ENCODE data around the gene LINGO3. TPM values are rescaled to one million over a fixed set of nuclear protein-coding genes. Genes with fewer than 3 reads are reported as not detected.

The LINGO3 gene
- total and polyA plus RNA-seq, 2 of the 8 experiments (the other 6 are each of a cell fraction or from before 2014, with no cell fraction given): 0.59 TPM; not detected in 1

- TF ChIP-seq SIRT6 (IDR thresholded peaks at IDR 0.05; ENCODE audit: low read length) (no peak), TCF12 (IDR thresholded peaks at IDR 0.05; ENCODE audit: low read depth, low read length) (no peak), JUND (IDR thresholded peaks at IDR 0.05; ENCODE audit: low read length) (no peak), RXRA (IDR thresholded peaks at IDR 0.05; ENCODE audit: insufficient read depth, low read depth, low read length) (no peak), KDM1A (IDR thresholded peaks at IDR 0.05; ENCODE audit: borderline replicate concordance, low read length) (no peak), POU5F1 (IDR thresholded peaks at IDR 0.05; ENCODE audit: low read depth, low read length) (no peak), POLR2AphosphoS5 (IDR thresholded peaks at IDR 0.05; ENCODE audit: low read depth, low read length) (peak; percentile 82; the same call in 1 of the 2 replicates), NANOG (IDR thresholded peaks at IDR 0.05; ENCODE audit: insufficient read depth, low read depth, low read length, poor library complexity, severe bottlenecking) (no peak), TEAD4 (IDR thresholded peaks at IDR 0.05; ENCODE audit: low read depth, low read length) (no peak), SRF (IDR thresholded peaks at IDR 0.05; ENCODE audit: low read depth, low read length) (no peak), RNF2 (IDR thresholded peaks at IDR 0.05; ENCODE audit: borderline replicate concordance, low read depth, low read length, missing control alignments, poor library complexity, severe bottlenecking) (no peak), E2F6 (IDR thresholded peaks at IDR 0.05) (peak; percentile 31; the same call in 1 of the 2 replicates), POLR2A (IDR thresholded peaks at IDR 0.05; ENCODE audit: control extremely low read depth in 1 of 2, low read depth in 2 of 2, low read length in 2 of 2) (peak in 1 of 2 experiments; percentile 79; a peak in 2 of 3 replicates), BRCA1 (IDR thresholded peaks at IDR 0.05; ENCODE audit: low read depth, low read length) (no peak), MAFK (IDR thresholded peaks at IDR 0.05; ENCODE audit: low read depth, low read length) (no peak), KDM4A (IDR thresholded peaks at IDR 0.05; ENCODE audit: low read depth, low read length, severe bottlenecking) (peak; percentile 85), FOSL1 (IDR thresholded peaks at IDR 0.05; ENCODE audit: insufficient read depth, low read depth, low read length) (no peak), HDAC2 (IDR thresholded peaks at IDR 0.05; ENCODE audit: borderline replicate concordance in 1 of 2, low read depth in 2 of 2, low read length in 2 of 2) (0 out of 4 replicates have a peak, but pooled peaks of 1 of the 2 experiments have one; percentile 29), PHF8 (conservative IDR thresholded peaks at IDR 0.05; ENCODE audit: low read depth, low read length) (peak; percentile 85), RAD21 (IDR thresholded peaks at IDR 0.05 in 1 of 2, conservative IDR thresholded peaks at IDR 0.05 in 1 of 2; ENCODE audit: low read depth in 2 of 2, low read length in 2 of 2) (no peak), CHD2 (IDR thresholded peaks at IDR 0.05; ENCODE audit: low read length) (no peak), YY1 (IDR thresholded peaks at IDR 0.05; ENCODE audit: low read depth, low read length) (peak; percentile 95), RFX5 (IDR thresholded peaks at IDR 0.05; ENCODE audit: borderline replicate concordance, low read depth, low read length) (no peak), TBP (IDR thresholded peaks at IDR 0.05; ENCODE audit: low read depth, low read length) (peak; percentile 67; the same call in 1 of the 2 replicates)
Measured at GRCh38 chr19:2328401-2329148, 20.6 kb upstream of the LINGO3 start, which contains the start of the genes LSM7 and SPPL2B (continued).
